D721Med (cell line): ENCODE results near the gene DARS2.

Experiments used
- DNase-seq: peaks from one replicate; pipeline ENCODE4 v3.0.0; 2011; ENCODE audit warnings: low spot score; ENCODE audit not compliant: insufficient read length
- FAIRE-seq: peaks from 2 replicates; lab custom pipeline; 2011; peaks lifted over from hg19 to GRCh38; lab: Jason Lieb, UNC
- CTCF ChIP-seq: IDR thresholded peaks from 2 replicates; pipeline ENCODE4 v1.5.1; 2012; ENCODE audit warnings: mild to moderate bottlenecking, control low read depth; ENCODE audit not compliant: insufficient read depth; ENCODE audit errors: missing control alignments

The DARS2 gene

GRCh38 chr1:173862769-173863223, 38.3 kb downstream of the DARS2 start:
- DNase-seq (no peak), FAIRE-seq (no peak)
- no peak for TF ChIP-seq CTCF

GRCh38 chr1:173863224-173864161, 39.0 kb downstream of the DARS2 start:
- no peak for TF ChIP-seq CTCF
- no peak for DNase-seq
- FAIRE-seq, result no peak

GRCh38 chr1:173864179-173864867, 39.9 kb downstream of the DARS2 start:
- TF ChIP-seq CTCF, result no peak
- no peak for DNase-seq
- FAIRE-seq, result no peak

- DNase-seq (no peak), FAIRE-seq (peak; percentile 67)
- TF ChIP-seq CTCF, result no peak
Observed at GRCh38 chr1:173865468-173866164, 41.1 kb downstream of the DARS2 start.

- FAIRE-seq, result peak; percentile 32
- TF ChIP-seq CTCF, result no peak
- no peak for DNase-seq
Observed at GRCh38 chr1:173866413-173867115, 42.1 kb downstream of the DARS2 start.

GRCh38 chr1:173867141-173867752, 42.8 kb downstream of the DARS2 start:
- DNase-seq, result no peak
- TF ChIP-seq CTCF, result no peak
- FAIRE-seq, result no peak
